RCC 7860 (cell line): Measurements from ENCODE around the gene STPG1.
A peak's percentile ranks its signal among the peaks of the same experiment; 100 is the strongest.

ENCODE experiments used
- DNase-seq: peaks from one replicate; pipeline ENCODE4 v3.0.0-alpha.2; 2015; ENCODE audit warnings: low spot score
- FAIRE-seq: peaks from 2 replicates; lab custom pipeline; 2012; peaks lifted over from hg19 to GRCh38; lab: Jason Lieb, UNC

STPG1 gene

DNA sequence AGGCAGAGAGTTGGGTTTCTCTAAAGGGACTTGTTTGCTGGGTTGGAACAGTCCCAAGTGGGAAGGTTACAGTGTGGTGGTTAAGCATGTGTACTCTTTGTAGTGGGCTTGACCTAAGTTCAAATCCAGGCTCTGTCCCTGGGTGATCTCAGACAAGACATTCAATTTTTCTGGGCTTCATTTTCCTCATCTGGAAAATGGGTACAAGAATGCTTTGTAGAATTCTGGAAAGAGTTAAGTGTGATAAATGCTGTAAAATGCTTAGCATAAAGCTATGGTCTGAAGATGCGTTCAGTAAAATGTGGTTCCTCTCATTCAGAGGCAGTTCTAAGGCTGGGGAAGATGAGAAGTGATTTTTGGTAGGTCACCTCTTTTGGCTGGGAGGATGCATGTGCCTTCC, 93.6 kb downstream of the STPG1 start:
- DNase-seq (no peak), FAIRE-seq (no peak)

DNA sequence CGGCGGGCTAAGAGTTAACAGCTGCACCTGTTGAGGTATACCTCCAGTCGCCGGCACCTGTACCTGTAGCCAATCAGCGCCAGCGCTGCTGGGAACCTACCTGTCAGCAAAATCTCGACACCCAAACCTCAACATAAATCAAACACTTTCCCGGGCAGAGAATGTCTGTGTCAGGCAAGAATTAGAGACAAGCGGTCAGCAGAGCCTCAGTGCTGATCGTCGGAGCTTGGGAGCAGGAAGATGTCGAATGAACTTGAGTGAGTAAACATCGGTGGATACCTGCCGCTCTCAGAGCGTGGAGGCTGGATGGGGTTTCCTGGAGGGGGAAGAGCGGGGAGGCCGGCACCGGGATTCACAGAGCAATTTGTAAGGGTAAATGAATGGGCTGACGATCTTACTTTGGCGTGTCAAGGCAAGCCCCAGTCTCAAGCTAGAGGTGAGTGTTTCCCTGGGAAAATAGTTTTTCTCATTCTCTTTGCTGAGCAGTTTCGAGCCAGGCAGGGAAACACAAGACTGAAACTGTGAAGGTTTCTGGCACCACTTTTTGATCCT, 94.2 kb downstream of the STPG1 start, which contains the start of gene GRHL3:
GRHL3 (plus strand) TSS at position 46 of the 552 bp plus-strand sequence; CDS start at position 241, 195 bp downstream.
- no peak for DNase-seq
- no peak for FAIRE-seq

GRCh38 chr1:24318615-24319311, 94.8 kb downstream of the STPG1 start:
- DNase-seq: no peak
- no peak for FAIRE-seq

- no peak for DNase-seq
- FAIRE-seq: no peak
Observed at GRCh38 chr1:24317956-24318614, 95.5 kb downstream of the STPG1 start.

GRCh38 chr1:24317081-24317480, 96.5 kb downstream of the STPG1 start:
- DNase-seq: no peak
- FAIRE-seq: no peak

DNA sequence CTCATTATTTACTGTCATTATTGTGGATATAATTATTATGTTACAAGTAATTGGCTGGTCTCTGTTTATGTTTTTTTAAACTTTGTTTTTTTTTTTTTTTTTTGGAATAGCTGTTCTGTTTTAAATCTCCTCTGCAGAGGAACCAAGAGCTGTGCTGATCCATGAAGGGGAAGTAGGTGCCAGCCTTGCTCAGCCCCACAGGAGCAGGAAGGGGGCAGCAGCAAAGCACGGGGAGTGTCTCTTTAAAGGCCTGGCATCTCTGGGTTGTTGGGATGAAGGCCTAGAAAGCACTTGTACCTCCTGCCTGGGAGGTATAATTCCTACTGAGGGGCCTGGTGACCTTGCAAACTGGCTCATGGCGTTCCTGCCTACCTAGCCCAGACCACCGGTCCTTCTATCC, 96.9 kb downstream of the STPG1 start:
- FAIRE-seq (no peak), DNase-seq (no peak)

- DNase-seq (no peak), FAIRE-seq (no peak)
Observed at GRCh38 chr1:24315391-24315790, 98.2 kb downstream of the STPG1 start.

GRCh38 chr1:24311741-24312140, 101.8 kb downstream of the STPG1 start:
- DNase-seq (no peak), FAIRE-seq (no peak)

- FAIRE-seq (no peak), DNase-seq (no peak)
Observed at GRCh38 chr1:24311234-24311633, 102.3 kb downstream of the STPG1 start.

- FAIRE-seq (no peak), DNase-seq (peak; percentile 47)
Observed at GRCh38 chr1:24309762-24310485, 103.7 kb downstream of the STPG1 start.

DNA sequence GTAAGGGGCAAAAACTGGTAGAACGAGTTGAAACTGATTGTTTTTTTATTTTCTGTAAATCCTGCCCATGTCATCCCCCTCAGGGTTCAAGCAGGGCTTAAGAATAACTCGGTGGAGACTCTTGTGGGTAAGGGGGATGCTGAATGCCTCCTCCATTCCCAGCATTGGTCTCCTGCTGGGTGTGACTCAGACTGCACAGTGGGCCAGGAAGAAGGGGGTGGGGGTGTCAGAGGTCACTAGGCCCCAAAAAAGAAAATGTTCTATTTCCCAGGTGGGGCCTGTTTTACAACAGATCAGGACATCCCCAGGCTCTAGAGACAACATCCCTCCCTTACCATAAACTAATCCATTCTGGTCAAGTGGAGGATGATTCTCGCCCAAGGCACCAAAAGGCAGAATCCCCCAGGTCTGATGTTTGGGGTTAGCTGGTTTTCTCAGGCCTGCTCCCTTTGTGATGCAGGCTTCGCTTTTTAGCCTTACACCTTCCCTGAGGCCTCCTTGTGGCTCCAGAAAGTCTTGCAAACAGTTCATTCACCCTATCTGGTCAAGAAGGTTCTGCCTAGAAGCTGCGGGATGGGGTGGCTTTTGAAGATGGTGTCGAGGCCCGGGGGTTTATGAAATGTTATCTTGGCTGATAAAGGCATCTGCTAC, 105.1 kb downstream of the STPG1 start:
- FAIRE-seq: no peak
- DNase-seq: no peak
